Activated CD8-positive, alpha-beta memory T cell treated with anti-CD3 and anti-CD28 coated beads, Interleukin-2, amount 50 U/mL, for 24 hours (primary cell): ENCODE results near the gene ETFB.

Experiments used
- DNase-seq: peaks from one replicate; pipeline ENCODE4 v3.0.0-alpha.2; 2020; ENCODE audit errors: extremely low read depth

Gene ETFB

DNA sequence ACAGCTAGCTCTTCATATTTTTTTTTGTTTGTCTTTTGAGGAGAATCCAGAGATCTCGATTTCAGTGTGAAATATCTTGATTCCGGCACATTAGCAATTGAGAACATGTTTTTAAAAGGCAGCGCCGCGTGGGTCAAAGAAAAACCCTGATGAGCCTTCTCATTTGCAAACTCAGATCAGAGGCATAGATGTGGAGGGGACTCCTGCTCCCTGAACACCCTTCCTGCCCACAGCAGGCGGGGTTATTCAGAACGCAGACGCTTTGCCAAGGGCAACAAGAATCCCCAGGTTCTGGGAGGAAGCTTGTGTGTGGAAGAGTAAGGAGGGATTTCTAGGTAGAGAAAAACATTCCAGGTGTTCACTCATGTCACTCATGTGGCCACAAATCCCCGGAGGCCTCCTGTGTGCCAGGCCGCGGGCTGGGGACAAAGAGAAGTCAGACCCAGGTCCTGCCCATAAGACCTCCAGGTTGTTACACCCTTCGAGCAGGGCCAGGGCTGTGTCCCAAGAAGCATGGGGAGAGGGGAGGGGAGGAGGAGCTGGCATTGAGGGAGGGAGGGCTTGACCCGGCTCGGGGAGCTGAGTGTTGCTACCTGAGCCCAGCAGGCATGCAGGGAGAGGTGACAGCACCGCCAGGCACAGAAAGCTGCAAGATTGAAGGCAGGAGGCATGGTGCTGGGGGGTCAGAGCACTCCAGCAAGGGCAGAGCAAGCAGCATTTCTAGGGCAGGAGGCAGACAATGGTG, 70.6 kb downstream of the ETFB start:
- no peak for DNase-seq
